GM18499 (cell line): ENCODE data around the gene SERINC3.

Experiments
- ATAC-seq: cut with Tn5 transposase; IDR thresholded peaks from one replicate; pipeline ENCODE4 v1.9.1; 2021; ENCODE audit warnings: moderate number of reproducible peaks; ENCODE audit not compliant: insufficient read depth, unreplicated experiment

The SERINC3 gene

GRCh38 chr20:44470327-44470726, 51.5 kb downstream of the SERINC3 start:
- ATAC-seq: no peak

GRCh38 chr20:44468044-44468782, 53.7 kb downstream of the SERINC3 start:
- no peak for ATAC-seq

GRCh38 chr20:44467289-44467883, 54.5 kb downstream of the SERINC3 start:
- no peak for ATAC-seq

DNA sequence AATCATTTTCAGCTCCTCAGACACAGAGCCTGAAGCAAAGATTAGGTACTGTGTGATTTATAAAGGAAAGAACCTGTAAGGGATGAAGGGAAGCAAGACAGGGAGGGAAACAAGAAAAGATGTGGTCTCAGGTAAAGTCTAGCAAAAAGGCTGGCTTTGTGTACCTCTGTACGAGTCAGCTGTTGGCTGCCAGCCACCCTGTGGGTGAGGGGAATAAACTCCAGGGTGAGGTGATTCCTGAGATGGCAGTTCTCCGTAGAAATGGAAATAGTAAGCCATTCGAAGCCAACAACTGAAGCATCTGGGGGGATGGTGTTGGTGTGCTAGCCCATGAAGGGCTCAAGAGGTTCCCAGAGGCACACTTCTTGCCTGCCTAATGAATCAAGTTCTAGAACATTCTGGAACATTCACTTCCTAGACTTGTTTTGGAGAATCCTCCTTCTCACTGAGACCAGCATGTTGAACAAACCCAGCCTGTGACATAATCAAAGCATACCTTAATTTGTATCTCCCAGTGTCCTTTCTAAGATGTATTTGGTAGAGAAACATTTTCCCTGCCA, 56.8 kb downstream of the SERINC3 start:
- ATAC-seq: no peak

DNA sequence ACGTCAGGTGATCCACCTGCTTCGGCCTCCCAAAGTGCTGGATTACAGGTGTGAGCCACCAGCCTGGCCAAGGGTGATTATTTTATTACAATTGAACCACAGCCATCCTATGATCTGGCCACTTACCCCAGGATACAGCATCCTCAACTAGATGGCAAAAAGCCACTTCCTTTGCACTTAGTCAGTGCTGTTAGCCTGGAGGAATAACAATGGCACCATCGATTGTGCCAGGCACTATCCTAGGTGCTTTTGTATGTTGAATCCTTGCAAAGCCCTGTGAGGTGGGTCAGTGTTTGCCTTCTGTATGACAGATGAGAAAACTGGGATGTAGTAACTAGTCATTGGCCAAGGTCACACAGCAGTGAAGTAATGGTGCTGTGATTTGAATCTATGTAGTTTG, 57.4 kb downstream of the SERINC3 start:
- no peak for ATAC-seq

DNA sequence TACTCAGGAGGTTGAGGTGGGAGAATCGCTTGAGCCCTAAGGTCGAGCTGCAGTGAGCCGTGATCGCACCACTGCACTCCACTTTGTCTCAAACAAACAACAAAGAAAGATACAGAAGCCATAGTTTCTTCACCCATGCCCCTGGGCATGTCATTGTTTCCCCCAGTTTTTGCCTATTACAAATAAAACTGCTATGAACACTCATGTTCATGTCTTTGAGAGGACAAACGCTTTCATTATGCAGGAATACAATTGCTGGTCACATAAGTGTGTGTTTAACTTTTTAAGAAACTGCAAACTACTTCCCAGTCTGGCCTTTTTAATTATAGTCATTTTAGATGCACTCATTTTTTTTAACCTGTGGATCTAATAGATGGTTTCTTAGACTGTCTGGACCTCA, 58.4 kb downstream of the SERINC3 start:
- ATAC-seq: no peak

DNA sequence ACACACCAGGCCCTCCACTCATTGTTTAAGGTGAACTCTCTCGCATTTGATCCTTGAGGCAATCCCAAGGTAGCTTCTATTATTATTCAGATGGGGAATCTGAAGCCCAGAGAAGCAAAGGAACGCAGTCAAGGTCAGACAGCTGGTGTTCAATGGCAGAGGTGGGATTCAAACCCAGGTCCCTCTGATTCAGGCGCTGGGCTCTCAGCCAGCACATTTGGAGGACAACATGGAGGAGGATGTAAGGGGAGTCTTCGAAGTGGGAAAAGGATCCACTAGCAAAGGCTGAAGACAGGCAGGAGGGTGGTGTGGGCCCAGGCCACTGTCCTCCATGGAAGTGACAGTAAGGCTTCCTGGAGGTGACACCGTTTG, 60.1 kb downstream of the SERINC3 start:
- no peak for ATAC-seq

GRCh38 chr20:44461142-44461802, 60.6 kb downstream of the SERINC3 start:
- no peak for ATAC-seq

GRCh38 chr20:44460795-44461141, 61.1 kb downstream of the SERINC3 start:
- no peak for ATAC-seq

DNA sequence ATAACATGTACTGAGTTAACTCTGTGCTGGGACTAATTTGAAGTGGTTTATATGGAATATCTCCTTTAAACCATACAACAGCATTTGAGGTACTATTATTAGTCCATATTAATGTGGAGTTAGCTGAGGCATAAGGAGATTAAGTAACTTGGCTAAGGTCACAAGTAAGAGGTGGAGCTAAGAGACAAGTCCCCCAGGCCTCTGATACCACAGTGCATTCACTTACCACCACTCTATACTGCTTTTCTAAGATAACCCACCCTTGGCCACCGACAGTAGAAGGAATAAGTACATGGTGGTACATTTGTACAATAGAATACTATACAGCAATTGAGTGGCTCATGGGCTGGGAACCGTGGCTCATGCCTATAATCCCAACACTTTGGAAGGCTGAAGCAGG, 62.6 kb downstream of the SERINC3 start:
- no peak for ATAC-seq

DNA sequence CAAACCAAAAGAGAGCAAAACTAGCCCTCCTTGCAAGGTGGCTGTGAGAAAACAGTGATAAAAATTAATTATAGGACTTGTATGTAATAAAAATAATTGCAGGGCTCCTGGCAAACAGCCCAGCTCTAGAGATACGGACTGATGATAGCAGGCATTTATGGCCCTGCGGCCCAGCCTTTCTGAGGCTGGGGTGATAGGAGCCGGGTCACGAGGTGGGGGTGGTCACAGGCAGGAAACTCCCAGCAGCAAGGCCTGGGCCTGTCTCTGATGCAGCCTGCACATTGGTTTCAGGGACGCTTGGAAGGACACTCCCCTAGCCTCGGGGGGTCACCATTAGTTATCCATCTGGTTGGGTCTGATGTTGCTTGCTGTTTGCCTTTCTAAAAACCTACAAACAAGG, 64.9 kb downstream of the SERINC3 start:
- no peak for ATAC-seq

GRCh38 chr20:44456611-44457010, 65.3 kb downstream of the SERINC3 start:
- ATAC-seq: no peak

GRCh38 chr20:44455126-44455525, 66.7 kb downstream of the SERINC3 start:
- ATAC-seq: no peak

- no peak for ATAC-seq
Observed at GRCh38 chr20:44454306-44454963, 67.4 kb downstream of the SERINC3 start.

GRCh38 chr20:44450903-44451450, 70.9 kb downstream of the SERINC3 start:
- no peak for ATAC-seq

DNA sequence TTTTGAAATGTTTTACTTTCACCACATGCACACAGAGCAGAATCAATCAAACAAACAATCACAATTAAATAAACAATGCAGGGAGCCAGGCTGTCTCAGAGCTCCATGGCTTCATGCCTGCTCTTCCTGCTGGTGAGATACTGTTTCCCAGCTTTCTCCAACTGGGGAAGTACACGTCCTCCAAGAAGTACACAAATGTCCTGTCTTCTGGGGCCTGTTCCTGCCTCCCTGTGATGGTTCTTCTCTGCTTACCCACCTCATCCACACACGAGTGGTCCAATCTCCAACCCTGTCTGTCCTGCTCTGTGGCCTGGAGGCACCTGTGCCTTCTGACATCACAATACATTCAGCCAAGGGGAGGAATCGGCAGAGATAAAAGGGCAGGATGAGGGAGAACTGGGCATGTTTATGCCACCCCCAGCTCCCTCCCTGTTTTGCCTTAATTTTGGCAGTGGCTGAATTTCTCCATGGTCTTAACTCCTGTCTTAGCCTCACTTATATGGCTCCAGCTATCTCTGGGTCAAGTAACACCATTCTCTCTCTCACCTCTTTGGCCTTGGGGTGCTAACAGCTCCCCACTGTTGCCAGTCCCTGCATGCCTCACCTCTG, 71.5 kb downstream of the SERINC3 start:
- ATAC-seq: no peak

GRCh38 chr20:44449864-44450263, 72.0 kb downstream of the SERINC3 start:
- ATAC-seq: no peak

GRCh38 chr20:44448753-44449546, 72.9 kb downstream of the SERINC3 start:
- no peak for ATAC-seq

DNA sequence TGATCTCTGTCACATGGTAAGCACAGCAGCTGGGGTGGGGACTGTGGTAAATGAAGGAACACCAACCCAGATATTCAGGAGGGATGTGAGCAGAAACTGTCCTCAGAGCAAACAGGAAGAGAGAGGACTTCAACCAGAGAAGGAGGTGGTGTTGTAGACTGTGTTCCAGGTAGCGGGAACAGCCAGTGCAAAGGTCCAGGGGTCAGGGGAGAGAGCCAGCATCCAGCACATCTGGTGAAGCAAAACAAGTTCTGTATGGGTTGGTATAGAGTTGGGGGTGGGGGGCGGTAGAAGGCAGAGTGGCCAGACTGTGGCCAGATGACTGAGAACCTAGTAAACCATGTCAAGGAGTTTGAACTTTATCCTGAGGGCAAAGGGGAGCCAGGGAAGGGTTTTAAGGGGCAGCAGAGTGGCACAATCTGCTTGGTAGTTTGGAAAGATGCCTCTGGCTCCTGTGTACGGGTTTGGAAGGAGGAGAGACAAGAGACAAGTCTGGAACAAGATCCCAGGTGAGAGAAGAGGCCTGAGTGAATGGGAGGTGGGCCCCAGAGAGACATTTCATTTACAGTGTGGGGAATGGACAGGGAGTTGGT, 73.9 kb downstream of the SERINC3 start:
- ATAC-seq: no peak
